GM13977 (cell line): ENCODE measurements around the gene HOOK1.

Experiments
- DNase-seq: peaks from one replicate; pipeline ENCODE4 v3.0.0; 2012; ENCODE audit warnings: low spot score
- in situ Hi-C: fragments of 300-500 bp; cut with MboI; formaldehyde crosslinking; loops from one replicate; pipeline ENCODE4 v1.12.0; 2022; ENCODE audit warnings: low sequenced_read_pairs, low pct_unique_long_range_greater_than_20kb, mixed read lengths, inconsistent platforms; ENCODE audit not compliant: unreplicated experiment
- TF ChIP-seq, protein P1 (sequence below): IDR thresholded peaks from 2 replicates; pipeline ENCODE4 v1.5.1; 2012; ENCODE audit warnings: mild to moderate bottlenecking, control low read depth; ENCODE audit not compliant: insufficient read depth; ENCODE audit errors: extremely low read depth, missing control alignments

The HOOK1 gene

GRCh38 chr1:59771361-59771760 lies 43.4 kb upstream of the HOOK1 start:
- in situ Hi-C loops: loop anchor here (25.0 kb wide), 1 partner anchor 1259 kb away; no protein-coding TSS in a partner anchor
- TF ChIP-seq, protein P1, sequence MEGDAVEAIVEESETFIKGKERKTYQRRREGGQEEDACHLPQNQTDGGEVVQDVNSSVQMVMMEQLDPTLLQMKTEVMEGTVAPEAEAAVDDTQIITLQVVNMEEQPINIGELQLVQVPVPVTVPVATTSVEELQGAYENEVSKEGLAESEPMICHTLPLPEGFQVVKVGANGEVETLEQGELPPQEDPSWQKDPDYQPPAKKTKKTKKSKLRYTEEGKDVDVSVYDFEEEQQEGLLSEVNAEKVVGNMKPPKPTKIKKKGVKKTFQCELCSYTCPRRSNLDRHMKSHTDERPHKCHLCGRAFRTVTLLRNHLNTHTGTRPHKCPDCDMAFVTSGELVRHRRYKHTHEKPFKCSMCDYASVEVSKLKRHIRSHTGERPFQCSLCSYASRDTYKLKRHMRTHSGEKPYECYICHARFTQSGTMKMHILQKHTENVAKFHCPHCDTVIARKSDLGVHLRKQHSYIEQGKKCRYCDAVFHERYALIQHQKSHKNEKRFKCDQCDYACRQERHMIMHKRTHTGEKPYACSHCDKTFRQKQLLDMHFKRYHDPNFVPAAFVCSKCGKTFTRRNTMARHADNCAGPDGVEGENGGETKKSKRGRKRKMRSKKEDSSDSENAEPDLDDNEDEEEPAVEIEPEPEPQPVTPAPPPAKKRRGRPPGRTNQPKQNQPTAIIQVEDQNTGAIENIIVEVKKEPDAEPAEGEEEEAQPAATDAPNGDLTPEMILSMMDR: no peak

GRCh38 chr1:59775480-59775879 lies 39.3 kb upstream of the HOOK1 start:
- TF ChIP-seq, protein P1: no peak
- in situ Hi-C loops: no loop called here
- no peak for DNase-seq

More at GRCh38 chr1:59771361-59771760, 43.4 kb upstream of the HOOK1 start:
- no peak for DNase-seq

DNA sequence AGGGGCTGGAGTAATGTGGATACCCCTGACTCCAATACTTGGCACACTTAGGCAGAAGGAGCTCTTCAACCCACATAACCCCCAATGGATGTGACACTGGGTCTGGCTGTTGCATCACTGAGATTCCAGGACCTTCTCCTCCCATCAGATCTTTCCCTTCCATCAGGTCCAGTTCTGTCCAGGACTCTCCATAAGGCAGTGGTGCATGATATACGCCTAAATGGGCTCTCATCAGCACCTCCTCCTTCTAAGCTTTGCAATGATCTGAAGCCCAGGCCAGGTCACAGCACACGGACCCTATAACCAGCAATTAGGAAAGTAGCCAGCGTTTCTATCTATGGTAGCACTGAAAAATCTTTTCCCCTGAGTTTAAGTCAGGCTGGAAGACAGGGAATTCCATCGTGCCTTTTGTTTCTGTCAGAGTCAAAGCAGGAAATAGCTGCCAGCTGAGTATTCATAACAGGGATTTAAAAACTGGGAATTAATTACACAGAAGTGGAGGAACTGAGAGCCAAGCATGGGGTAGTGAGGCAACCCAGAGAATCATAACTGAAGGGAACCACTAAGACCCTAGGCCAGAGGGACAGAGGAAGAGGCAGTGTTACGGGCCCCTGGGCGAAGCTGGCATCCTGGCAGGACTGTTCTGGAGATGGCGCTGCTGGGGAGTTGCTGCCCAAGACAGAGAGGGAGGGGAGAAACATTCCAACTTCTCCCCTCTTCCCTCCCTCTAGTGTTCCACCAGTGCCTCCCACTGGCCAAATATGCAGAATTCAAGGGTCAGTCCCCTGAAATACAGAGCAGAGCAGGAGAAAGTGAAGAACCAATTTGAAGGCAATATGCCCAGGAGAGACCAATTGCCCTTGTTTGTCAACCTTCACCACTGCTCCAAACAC lies 37.5 kb upstream of the HOOK1 start:
- TF ChIP-seq, protein P1: peak; percentile 12
- DNase-seq: no peak
- in situ Hi-C loops: no loop called here

GRCh38 chr1:59779949-59780348 lies 34.8 kb upstream of the HOOK1 start:
- DNase-seq: no peak
- TF ChIP-seq, protein P1: no peak
- in situ Hi-C loops: no loop called here

GRCh38 chr1:59788825-59789224 lies 25.9 kb upstream of the HOOK1 start:
- no peak for DNase-seq
- TF ChIP-seq, protein P1: no peak
- in situ Hi-C loops: no loop called here

DNA sequence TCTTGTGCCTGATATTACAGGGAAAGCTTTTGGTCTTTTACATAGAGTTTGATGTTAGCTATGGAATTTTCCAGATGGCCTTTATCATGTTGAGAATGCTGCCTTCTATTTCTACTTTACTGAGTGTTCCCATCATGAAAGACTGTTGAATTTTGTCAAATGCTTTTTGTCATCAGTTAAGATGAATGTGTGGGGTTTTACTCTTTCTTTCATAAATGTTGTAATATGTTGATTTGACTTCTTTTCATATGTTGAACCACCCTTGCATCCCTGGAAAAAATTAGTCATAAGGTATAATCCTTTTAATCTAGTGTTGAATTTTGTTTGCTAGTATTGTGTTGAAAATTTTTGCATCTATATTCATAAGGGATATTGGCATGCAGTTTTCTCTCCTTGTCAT lies 16.1 kb upstream of the HOOK1 start:
- no peak for DNase-seq
- in situ Hi-C loops: no loop called here
- TF ChIP-seq, protein P1: no peak
